Liver (tissue), 9 donors: ENCODE results near the gene RGS2. TPM values are rescaled to one million over a fixed set of nuclear protein-coding genes. Genes with fewer than 3 reads are reported as not detected.

Experiments
- DNase-seq: peaks from one replicate; pipeline ENCODE4 v3.0.0-alpha.2; 2017; ENCODE audit warnings: low spot score
- H3K27ac ChIP-seq, 2 donors: one replicate each; pipeline ENCODE4 v1.7.0; 2013; ENCODE audit warnings: inconsistent platforms in 2 of 2, low read length in 2 of 2, control low read depth in 1 of 2, low read depth in 1 of 2, mild to moderate bottlenecking in 1 of 2
- H3K27me3 ChIP-seq, 4 donors: one replicate each; pipeline versions ENCODE4 v1.6.1 to v1.7.0; 2013; ENCODE audit warnings: low read length in 3 of 4, inconsistent platforms in 1 of 4, mild to moderate bottlenecking in 1 of 4, moderate library complexity in 1 of 4; ENCODE audit not compliant: control insufficient read depth in 4 of 4, insufficient read depth in 4 of 4
- H3K36me3 ChIP-seq, 4 donors: one replicate each; pipeline versions ENCODE4 v1.6.1 to v1.7.0; 2013; ENCODE audit warnings: low read length in 3 of 4, mild to moderate bottlenecking in 3 of 4, low read depth in 1 of 4, moderate library complexity in 1 of 4; ENCODE audit not compliant: control insufficient read depth in 4 of 4, insufficient read depth in 3 of 4
- H3K4me1 ChIP-seq, 4 donors: one replicate each; pipeline versions ENCODE4 v1.6.1 to v1.7.0; 2013; ENCODE audit warnings: low read length in 3 of 4, mild to moderate bottlenecking in 3 of 4, moderate library complexity in 1 of 4; ENCODE audit not compliant: control insufficient read depth in 4 of 4, insufficient read depth in 4 of 4
- H3K4me3 ChIP-seq, 3 donors: one replicate each; pipeline versions ENCODE4 v1.6.1 to v1.7.0; 2013; ENCODE audit warnings: low read length in 3 of 3, control low read depth in 1 of 3, low read depth in 1 of 3, mild to moderate bottlenecking in 1 of 3
- H3K9ac ChIP-seq, 2 donors: one replicate each; pipeline ENCODE4 v1.7.0; 2013; ENCODE audit warnings: low read length in 2 of 2, mild to moderate bottlenecking in 2 of 2, moderate library complexity in 2 of 2, control low read depth in 1 of 2, low read depth in 1 of 2
- H3K9me3 ChIP-seq, 4 donors: one replicate each; pipeline versions ENCODE4 v1.6.1 to v1.7.0; 2013; ENCODE audit warnings: low read length in 3 of 4; ENCODE audit not compliant: control insufficient read depth in 4 of 4
- ATF3 ChIP-seq: IDR thresholded peaks from 2 replicates; pipeline ENCODE4 v1.6.1; 2016; ENCODE audit warnings: antibody characterized with exemption
- EGR1 ChIP-seq, 2 donors: IDR thresholded peaks; 2 replicates each; pipeline ENCODE4 v1.6.1; 2016 to 2018; ENCODE audit warnings: antibody characterized with exemption in 2 of 2, low read depth in 2 of 2
- FOXA1 ChIP-seq: IDR thresholded peaks from 2 replicates; pipeline ENCODE4 v1.6.1; 2016; ENCODE audit warnings: antibody characterized with exemption
- FOXA2 ChIP-seq: IDR thresholded peaks from 2 replicates; pipeline ENCODE4 v1.6.1; 2016; ENCODE audit warnings: antibody characterized with exemption
- GABPA ChIP-seq, 2 donors: IDR thresholded peaks in 1 of 2; conservative IDR thresholded peaks in 1 of 2; 2 replicates each; pipeline ENCODE4 v1.6.1; 2016; ENCODE audit warnings: antibody characterized with exemption in 2 of 2, mild to moderate bottlenecking in 1 of 2, moderate library complexity in 1 of 2
- HNF4A ChIP-seq, 2 donors: conservative IDR thresholded peaks; 2 replicates each; pipeline ENCODE4 v1.6.1; 2016; ENCODE audit warnings: antibody characterized with exemption in 2 of 2, mild to moderate bottlenecking in 2 of 2
- HNF4G ChIP-seq: IDR thresholded peaks from 2 replicates; pipeline ENCODE4 v1.6.1; 2016; ENCODE audit warnings: antibody characterized with exemption
- JUND ChIP-seq, 2 donors: IDR thresholded peaks; 2 replicates each; pipeline ENCODE4 v1.6.1; 2016; ENCODE audit warnings: antibody characterized with exemption in 2 of 2
- NR2F2 ChIP-seq: IDR thresholded peaks from 2 replicates; pipeline ENCODE4 v1.6.1; 2016; ENCODE audit warnings: antibody characterized with exemption
- RAD21 ChIP-seq, 2 donors: IDR thresholded peaks; 2 replicates each; pipeline ENCODE4 v1.6.1; 2016; ENCODE audit warnings: antibody characterized with exemption in 2 of 2, mild to moderate bottlenecking in 2 of 2
- REST ChIP-seq: IDR thresholded peaks from 2 replicates; pipeline ENCODE4 v1.6.1; 2016; ENCODE audit warnings: antibody characterized with exemption, mild to moderate bottlenecking
- RXRA ChIP-seq, 2 donors: IDR thresholded peaks; 2 replicates each; pipeline ENCODE4 v1.6.1; 2017 to 2018; ENCODE audit warnings: antibody characterized with exemption in 2 of 2, mild to moderate bottlenecking in 1 of 2
- SP1 ChIP-seq: IDR thresholded peaks from 2 replicates; pipeline ENCODE4 v1.6.1; 2018; ENCODE audit warnings: antibody characterized with exemption, mild to moderate bottlenecking
- TAF1 ChIP-seq: conservative IDR thresholded peaks from 2 replicates; pipeline ENCODE4 v1.6.1; 2016; ENCODE audit warnings: antibody characterized with exemption, mild to moderate bottlenecking
- YY1 ChIP-seq: IDR thresholded peaks from 2 replicates; pipeline ENCODE4 v1.6.1; 2016; ENCODE audit warnings: antibody characterized with exemption, mild to moderate bottlenecking
- ZBTB33 ChIP-seq: IDR thresholded peaks from 2 replicates; pipeline ENCODE4 v1.6.1; 2016; ENCODE audit warnings: antibody characterized with exemption
- WGBS: extraction: QIAGEN DNeasy Blood & Tissue Kit; methylation state at CpG from one replicate; pipeline ENCODE4 v1.1.7; 2013; 5-methylcytosine and 5-hydroxymethylcytosine counted together
- polyA plus RNA-seq, 2 donors: library from polyadenylated mRNA; stranded (reverse) in 1 of 2; unstranded in 1 of 2; fragments of 200-250 nt in 1 of 2; fragments of >200 nt in 1 of 2; fragmentation: Nextera tagmentation in 1 of 2; extraction: Ambion mirVana in 1 of 2; gene quantifications; one replicate each; pipeline versions ENCODE4 v1.2.1 to v1.2.3, GENCODE V29; 2013 to 2015
- total RNA-seq, 2 donors: library from RNA; depleted of rRNA; stranded (reverse); fragments of >200 nt; gene quantifications; one replicate each; pipeline ENCODE4 v1.2.3, GENCODE V29; 2014
- donor health status: healthy.
- donor health status: healthy.
- donor health status: healthy.
- donor health status: healthy.
- donor health status: healthy.

The RGS2 gene
- total and polyA plus RNA-seq, 4 donors: 2.6 to 10.0 (median 4.4) TPM

- H3K27me3 ChIP-seq: no peaks in the 10 kb centered on the region
- no peaks in the 10 kb centered on the region for H3K9me3 ChIP-seq
- H3K4me3 ChIP-seq: no peak overlapping the region
- no peak overlapping the region for H3K27ac ChIP-seq
- DNase-seq: no peak
- no peaks in the 10 kb centered on the region for H3K4me1 ChIP-seq
- H3K9ac ChIP-seq: no peak overlapping the region
- TF ChIP-seq GABPA (IDR thresholded peaks at IDR 0.05 in 1 of 2, conservative IDR thresholded peaks at IDR 0.05 in 1 of 2): no peak
- TF ChIP-seq RXRA (IDR thresholded peaks at IDR 0.05): no peak
- no peak for TF ChIP-seq NR2F2
- TF ChIP-seq SP1: no peak
- TF ChIP-seq ATF3: no peak
- TF ChIP-seq HNF4A (conservative IDR thresholded peaks at IDR 0.05): no peak
- no peak for TF ChIP-seq HNF4G
- TF ChIP-seq YY1: no peak
- TF ChIP-seq TAF1: no peak
- TF ChIP-seq REST: no peak
- no peak for TF ChIP-seq ZBTB33
- TF ChIP-seq FOXA1: no peak
- no peak for TF ChIP-seq FOXA2
- no peaks in the 10 kb centered on the region for H3K36me3 ChIP-seq
These were observed 14.1 kb upstream of the RGS2 start for GRCh38 chr1:192794768-192795035.

- Histone ChIP-seq H3K36me3 (no peaks in the 10 kb centered on the region), H3K27ac (no peak overlapping the region), H3K9ac (no peak overlapping the region), H3K27me3 (no peaks in the 10 kb centered on the region), H3K4me1 (no peaks in the 10 kb centered on the region), H3K9me3 (no peaks in the 10 kb centered on the region), H3K4me3 (no peak overlapping the region)
- 91% methylated on average over 1 of the region's 1 CpG for WGBS
- DNase-seq: no peak
- TF ChIP-seq FOXA2 (no peak), NR2F2 (no peak), HNF4A (conservative IDR thresholded peaks at IDR 0.05) (no peak), RAD21 (IDR thresholded peaks at IDR 0.05) (no peak), ATF3 (no peak), EGR1 (IDR thresholded peaks at IDR 0.05; ENCODE audit: low read depth in 2 of 2) (no peak), REST (no peak), RXRA (IDR thresholded peaks at IDR 0.05) (no peak), ZBTB33 (no peak), FOXA1 (no peak), JUND (IDR thresholded peaks at IDR 0.05) (no peak), HNF4G (no peak)
These were observed 12.8 kb upstream of the RGS2 start for GRCh38 chr1:192795916-192796618.
